Endodermal cell (in vitro differentiated cells): ENCODE measurements around the gene HOXB1. TPM values are rescaled to one million over a fixed set of nuclear protein-coding genes. Genes with fewer than 3 reads are reported as not detected.
A peak's percentile ranks its signal among the peaks of the same experiment; 100 is the strongest.

ENCODE experiments used
- DNase-seq: peaks from one replicate; pipeline ENCODE4 v3.0.0-alpha.2; 2017
- H3K27ac ChIP-seq: 2 replicates; pipeline ENCODE4 v1.5.1; 2013; ENCODE audit warnings: mild to moderate bottlenecking, low read depth, low read length, moderate library complexity
- H3K27me3 ChIP-seq: 2 replicates; pipeline ENCODE4 v1.6.1; 2013; ENCODE audit warnings: mild to moderate bottlenecking, low read length, moderate library complexity; ENCODE audit not compliant: insufficient read depth, control insufficient read depth, poor library complexity, severe bottlenecking
- H3K36me3 ChIP-seq: 2 replicates; pipeline ENCODE4 v1.7.0; 2013; ENCODE audit warnings: mild to moderate bottlenecking, low read length, moderate library complexity; ENCODE audit not compliant: control insufficient read depth, insufficient read depth
- H3K4me1 ChIP-seq: one replicate; pipeline ENCODE4 v1.7.0; 2013; ENCODE audit warnings: low read length; ENCODE audit not compliant: control insufficient read depth, insufficient read depth
- H3K4me3 ChIP-seq: 2 replicates; pipeline ENCODE4 v1.5.1; 2013; ENCODE audit warnings: mild to moderate bottlenecking, low read length, moderate library complexity
- H3K9ac ChIP-seq: 2 replicates; pipeline ENCODE4 v1.6.1; 2013; ENCODE audit warnings: mild to moderate bottlenecking, low read length, moderate library complexity; ENCODE audit not compliant: poor library complexity, severe bottlenecking; ENCODE audit errors: extremely low read depth
- H3K9me3 ChIP-seq: 2 replicates; pipeline ENCODE4 v1.6.1; 2013; ENCODE audit warnings: mild to moderate bottlenecking, low read length, moderate library complexity; ENCODE audit not compliant: control insufficient read depth
- H3K27ac Mint-ChIP-seq: 2 replicates; pipeline ENCODE4 v1.8.0; 2020; ENCODE audit warnings: mixed read lengths
- H3K27me3 Mint-ChIP-seq: 2 replicates; pipeline ENCODE4 v1.8.0; 2021; ENCODE audit warnings: mild to moderate bottlenecking, mixed read lengths; ENCODE audit not compliant: insufficient read depth
- H3K36me3 Mint-ChIP-seq: 2 replicates; pipeline ENCODE4 v1.8.0; 2020; ENCODE audit warnings: low read depth, mixed read lengths
- H3K4me1 Mint-ChIP-seq: 2 replicates; pipeline ENCODE4 v1.8.0; 2020; ENCODE audit warnings: mixed read lengths
- H3K4me3 Mint-ChIP-seq: 2 replicates; pipeline ENCODE4 v1.8.0; 2020; ENCODE audit warnings: mild to moderate bottlenecking, moderate library complexity, mixed read lengths
- H3K9me3 Mint-ChIP-seq: 2 replicates; pipeline ENCODE4 v1.8.0; 2020; ENCODE audit warnings: mild to moderate bottlenecking, mixed read lengths
- CTCF ChIP-seq: fragments of 200-600 bp; sonication (generic); conservative IDR thresholded peaks from 2 replicates; pipeline ENCODE4 v1.5.0; 2021; ENCODE audit warnings: antibody characterized with exemption, mild to moderate bottlenecking
- WGBS, 2 experiments: methylation state at CpG; one replicate each; pipeline versions ENCODE4 v1.1.5 to v1.1.7; 2013; ENCODE audit warnings: missing lambda C conversion rate in 2 of 2, mixed read lengths in 1 of 2; ENCODE audit not compliant: insufficient coverage in 1 of 2, insufficient read length in 1 of 2; 5-methylcytosine and 5-hydroxymethylcytosine counted together
- total RNA-seq, 2 donors: library from RNA; stranded (reverse); fragmentation: NEBNext Ultra II Directional in 1 of 2; extraction: Animal tissue kit (Norgen Biotek cat#: 25700) in 1 of 2; gene quantifications; 2 replicates in 1 of 2; 3 replicates in 1 of 2; pipeline ENCODE4 v1.2.1, GENCODE V29; 2021

The HOXB1 gene
- total RNA-seq, 2 donors from 2014 or later = not detected

- Histone ChIP-seq H3K9me3 (no peaks in the 10 kb centered on the region), H3K27me3 (peaks cover 99% of the 10 kb centered on the region), H3K4me1 (peaks cover 14% of the 10 kb centered on the region), H3K36me3 (no peaks in the 10 kb centered on the region), H3K27ac (peak overlapping the region; percentile 52), H3K4me3 (no peak overlapping the region), H3K9ac (no peak overlapping the region)
- no peaks in the 10 kb centered on the region for H3K9me3 Mint-ChIP-seq
- H3K27ac Mint-ChIP-seq = no peak overlapping the region
- no peaks in the 10 kb centered on the region for H3K36me3 Mint-ChIP-seq
- no peak for DNase-seq
- WGBS, 2 experiments = 11 to 29% methylated on average over 3 to 5 of the region's 5 CpGs
- TF ChIP-seq CTCF = no peak
- peaks cover 99% of the 10 kb centered on the region for H3K27me3 Mint-ChIP-seq
- H3K4me1 Mint-ChIP-seq = peaks cover 16% of the 10 kb centered on the region
- H3K4me3 Mint-ChIP-seq = no peak overlapping the region
Observed at GRCh38 chr17:48553190-48553547, 22.4 kb upstream of the HOXB1 start.

- Mint-ChIP-seq H3K27ac (no peak overlapping the region), H3K36me3 (no peaks in the 10 kb centered on the region), H3K4me1 (peaks cover 16% of the 10 kb centered on the region), H3K27me3 (peaks cover 99% of the 10 kb centered on the region), H3K9me3 (no peaks in the 10 kb centered on the region), H3K4me3 (no peak overlapping the region)
- TF ChIP-seq CTCF = peak; percentile 14
- H3K4me1 ChIP-seq = peaks cover 14% of the 10 kb centered on the region
- no peak overlapping the region for H3K9ac ChIP-seq
- H3K36me3 ChIP-seq = no peaks in the 10 kb centered on the region
- H3K9me3 ChIP-seq = no peaks in the 10 kb centered on the region
- 0 to 4% methylated on average over 1 to 3 of the region's 11 CpGs for WGBS, 2 experiments
- DNase-seq = peak; percentile 83
- peaks cover 99% of the 10 kb centered on the region for H3K27me3 ChIP-seq
- H3K4me3 ChIP-seq = no peak overlapping the region
- H3K27ac ChIP-seq = peak overlapping the region; percentile 70
Observed at GRCh38 chr17:48552466-48553189, 21.8 kb upstream of the HOXB1 start.

- no peak overlapping the region for H3K4me3 ChIP-seq
- Mint-ChIP-seq H3K4me1 (peaks cover 16% of the 10 kb centered on the region), H3K27me3 (peaks cover 99% of the 10 kb centered on the region), H3K27ac (no peak overlapping the region), H3K4me3 (no peak overlapping the region), H3K36me3 (no peaks in the 10 kb centered on the region), H3K9me3 (no peaks in the 10 kb centered on the region)
- peak; percentile 78 for DNase-seq
- H3K36me3 ChIP-seq = no peaks in the 10 kb centered on the region
- peaks cover 99% of the 10 kb centered on the region for H3K27me3 ChIP-seq
- peak overlapping the region; percentile 70 for H3K27ac ChIP-seq
- no peaks in the 10 kb centered on the region for H3K9me3 ChIP-seq
- TF ChIP-seq CTCF = no peak
- peaks cover 18% of the 10 kb centered on the region for H3K4me1 ChIP-seq
- WGBS, 2 experiments = 0 to 12% methylated on average over 4 to 47 of the region's 47 CpGs
- H3K9ac ChIP-seq = no peak overlapping the region
Observed at GRCh38 chr17:48551596-48552465, 21.0 kb upstream of the HOXB1 start.
